GM18951 (cell line): Measurements from ENCODE around the gene OTUB1.
A peak's percentile ranks its signal among the peaks of the same experiment; 100 is the strongest.
"Not testable (repeated sequence)": the region's sequence is repeated elsewhere in the genome, so short reads cannot be mapped to it uniquely, and the experiment has no call there.

Experiments
- POLR2A ChIP-seq: IDR thresholded peaks from 4 replicates; pipeline ENCODE4 v1.6.1; 2011; ENCODE audit warnings: mild to moderate bottlenecking; ENCODE audit not compliant: insufficient read length, insufficient read depth; ENCODE audit errors: extremely low read depth
- in situ Hi-C: fragments of 300-500 bp; cut with MboI; formaldehyde crosslinking; loops from one replicate; pipeline ENCODE4 v1.12.0; 2022; ENCODE audit warnings: low sequenced_read_pairs, mixed read lengths, inconsistent platforms; ENCODE audit not compliant: unreplicated experiment

Gene OTUB1

DNA sequence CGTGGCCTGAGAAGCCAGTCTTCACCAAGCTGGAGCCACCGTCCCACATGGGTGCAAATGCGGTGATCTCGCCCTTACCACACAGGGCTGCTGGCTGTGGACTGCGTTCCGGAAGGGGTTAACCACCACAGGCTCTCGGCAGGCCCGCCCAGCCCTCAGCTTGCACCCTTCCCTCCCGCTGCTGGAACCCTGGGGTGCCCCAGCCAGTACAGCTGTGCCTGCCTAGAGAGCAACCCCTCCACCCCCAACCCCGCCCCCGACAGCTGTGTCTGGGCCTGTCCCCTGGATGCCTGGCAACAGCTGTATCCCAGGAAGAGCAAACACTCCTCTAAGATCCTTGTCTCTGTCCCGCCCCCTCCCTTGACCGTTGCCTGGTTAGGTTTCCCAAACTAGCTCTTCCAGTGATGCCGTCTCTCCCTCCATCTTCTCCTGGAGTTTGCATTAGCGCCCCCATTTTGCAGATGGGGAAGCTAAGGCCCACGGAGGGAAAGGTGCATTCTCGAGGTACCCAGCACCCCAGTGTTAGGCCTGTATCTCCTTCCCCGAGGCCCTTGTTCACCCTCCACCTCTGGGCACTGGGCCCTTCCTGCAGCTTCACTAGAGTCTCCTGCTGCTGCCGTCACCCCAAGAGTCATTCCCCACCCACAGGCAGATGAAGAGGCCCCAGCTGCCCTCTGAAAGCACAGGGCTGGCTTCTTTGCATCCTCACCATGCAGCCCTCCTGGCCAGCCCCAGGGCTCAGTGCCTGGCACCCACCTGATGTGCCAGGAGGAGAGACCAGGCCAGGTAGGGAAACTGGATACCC is 24.4 kb upstream of the OTUB1 start:
- in situ Hi-C loops = no loop called here
- TF ChIP-seq POLR2A = no peak

DNA sequence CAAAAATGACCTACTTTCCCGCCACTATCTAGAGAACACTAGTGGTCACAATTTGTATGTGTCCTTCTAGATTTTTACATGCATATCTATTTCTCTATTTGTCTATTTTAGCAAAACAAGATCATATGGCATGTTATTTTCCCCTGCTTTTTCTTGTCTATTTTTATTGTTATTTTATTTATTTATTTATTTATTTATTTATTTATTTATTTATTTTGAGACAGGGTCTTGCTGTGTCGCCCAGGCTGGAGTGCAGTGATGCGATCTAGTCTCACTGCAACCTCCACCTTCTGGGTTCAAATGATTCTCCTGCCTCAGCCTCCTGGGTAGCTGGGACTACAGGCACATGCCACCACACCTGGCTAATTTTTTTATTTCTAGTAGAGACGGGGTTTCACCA is 22.3 kb upstream of the OTUB1 start:
- in situ Hi-C loops = not testable (repeated sequence)

DNA sequence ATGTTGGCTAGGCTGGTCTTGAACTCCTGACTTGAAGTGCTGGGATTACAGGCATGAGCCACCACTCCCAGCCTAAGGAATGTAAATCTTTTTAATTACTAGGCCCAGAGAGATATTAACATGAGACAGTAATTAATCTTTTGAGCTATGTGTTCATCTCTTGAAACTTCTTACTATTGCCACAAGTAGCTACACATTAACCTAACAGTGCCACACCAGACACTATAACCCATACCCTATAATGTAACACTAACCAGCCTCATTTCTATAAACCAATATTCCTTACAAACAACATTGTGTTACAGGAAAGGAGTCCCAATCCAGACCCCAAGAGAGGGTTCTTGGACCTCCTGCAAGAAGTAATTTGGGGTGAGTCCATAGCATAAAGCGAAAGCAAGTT is 19.8 kb upstream of the OTUB1 start:
- in situ Hi-C loops = no loop called here

DNA sequence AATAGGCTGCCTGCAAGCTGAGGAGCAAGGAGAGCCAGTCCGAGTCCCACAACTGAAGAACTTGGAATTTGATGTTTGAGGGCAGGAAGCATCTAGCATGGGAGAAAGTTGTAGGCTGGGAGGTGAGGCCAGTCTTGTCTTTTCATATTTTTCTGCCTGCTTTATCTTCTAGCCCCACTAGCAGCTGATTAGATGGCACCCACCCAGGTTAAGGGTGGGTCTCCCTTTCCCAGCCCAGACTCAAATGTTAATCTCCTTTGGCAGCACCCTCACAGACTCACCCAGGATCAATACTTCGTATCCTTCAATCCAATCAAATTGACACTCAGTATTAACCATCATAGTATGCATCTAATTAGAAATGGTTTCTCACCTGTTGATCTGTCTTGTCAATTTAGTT is 16.8 kb upstream of the OTUB1 start:
- TF ChIP-seq POLR2A = no peak
- in situ Hi-C loops = no loop called here

More for the DNA sequence above, 19.8 kb upstream of the OTUB1 start:
- TF ChIP-seq POLR2A = no peak

DNA sequence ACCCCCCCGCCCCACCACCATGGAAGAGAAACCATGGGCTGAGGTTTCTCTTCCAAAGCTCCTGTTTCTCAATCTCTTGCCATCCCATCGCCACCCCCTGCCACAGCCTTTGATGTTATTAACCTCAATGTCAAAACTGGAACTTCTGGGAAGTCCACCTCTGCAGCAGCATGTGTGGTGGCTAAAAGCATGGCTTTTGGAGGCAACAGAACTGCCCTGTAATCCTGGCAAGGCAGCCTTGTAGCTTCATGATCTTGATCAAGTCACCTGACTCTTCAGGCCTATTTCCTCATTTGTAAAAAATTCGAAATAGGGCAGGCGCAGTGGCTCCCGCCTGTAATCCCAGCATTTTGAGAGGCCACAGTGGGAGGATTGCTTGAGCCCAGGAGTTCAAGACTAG is 15.3 kb upstream of the OTUB1 start:
- TF ChIP-seq POLR2A = no peak
- in situ Hi-C loops = no loop called here

DNA sequence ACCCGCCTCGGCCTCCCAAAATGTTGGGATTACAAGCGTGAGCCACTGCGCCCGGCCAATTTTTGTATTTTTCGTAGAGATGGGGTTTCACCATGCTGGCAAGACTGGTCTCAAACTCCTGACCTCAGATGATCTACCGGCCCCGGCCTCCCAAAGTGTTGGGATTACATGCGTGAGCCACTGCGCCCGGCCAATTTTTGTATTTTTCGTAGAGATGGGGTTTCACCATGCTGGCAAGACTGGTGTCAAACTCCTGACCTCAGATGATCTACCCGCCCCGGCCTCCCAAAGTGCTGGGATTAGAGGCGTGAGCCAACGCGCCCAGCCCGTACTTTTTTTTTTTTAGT is 12.4 kb upstream of the OTUB1 start:
- in situ Hi-C loops = not testable (repeated sequence)

DNA sequence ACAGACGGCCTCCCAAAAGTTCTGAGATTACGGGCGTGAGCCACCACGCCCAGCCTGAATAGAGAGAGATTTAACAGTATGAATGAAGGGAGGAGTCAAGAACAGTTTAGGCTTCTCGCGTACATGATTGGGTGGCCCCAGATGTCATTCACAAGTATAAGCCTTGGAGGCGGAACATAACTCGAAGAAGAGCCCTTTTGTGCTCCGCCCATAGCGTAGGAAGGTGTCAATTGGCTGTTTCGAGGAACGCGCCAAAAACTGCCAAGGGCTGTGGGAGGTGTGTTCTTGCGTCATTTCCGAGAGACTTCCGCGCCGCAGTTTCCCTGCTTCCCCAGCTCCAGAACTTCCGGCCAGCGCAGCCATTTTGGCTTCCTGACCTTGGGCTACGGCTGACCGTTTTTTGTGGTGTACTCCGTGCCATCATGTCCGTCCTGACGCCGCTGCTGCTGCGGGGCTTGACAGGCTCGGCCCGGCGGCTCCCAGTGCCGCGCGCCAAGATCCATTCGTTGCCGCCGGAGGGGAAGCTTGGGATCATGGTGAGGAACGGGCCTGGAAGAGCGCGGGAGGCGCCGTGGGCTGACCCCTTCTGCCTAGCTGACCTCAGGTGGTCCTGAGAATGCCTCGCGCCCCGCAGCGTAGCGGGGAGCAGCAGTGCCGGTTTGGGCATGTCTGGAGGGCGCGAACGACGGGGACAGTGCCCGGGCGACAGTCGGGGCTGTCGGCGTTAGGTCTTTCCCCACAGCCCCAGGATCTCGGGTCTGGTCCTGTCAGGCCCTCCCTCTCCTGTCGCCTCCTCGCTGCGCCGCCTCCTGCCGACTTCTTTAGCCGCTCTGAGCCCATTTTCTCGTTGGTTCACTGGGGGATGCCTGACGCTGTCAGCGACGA is 11.7 kb upstream of the OTUB1 start, which contains the start of gene COX8A:
TSS of gene COX8A (plus strand) at position 362 of the 885 bp plus-strand sequence. CDS start at position 423, 61 bp downstream.
- in situ Hi-C loops = no loop called here

DNA sequence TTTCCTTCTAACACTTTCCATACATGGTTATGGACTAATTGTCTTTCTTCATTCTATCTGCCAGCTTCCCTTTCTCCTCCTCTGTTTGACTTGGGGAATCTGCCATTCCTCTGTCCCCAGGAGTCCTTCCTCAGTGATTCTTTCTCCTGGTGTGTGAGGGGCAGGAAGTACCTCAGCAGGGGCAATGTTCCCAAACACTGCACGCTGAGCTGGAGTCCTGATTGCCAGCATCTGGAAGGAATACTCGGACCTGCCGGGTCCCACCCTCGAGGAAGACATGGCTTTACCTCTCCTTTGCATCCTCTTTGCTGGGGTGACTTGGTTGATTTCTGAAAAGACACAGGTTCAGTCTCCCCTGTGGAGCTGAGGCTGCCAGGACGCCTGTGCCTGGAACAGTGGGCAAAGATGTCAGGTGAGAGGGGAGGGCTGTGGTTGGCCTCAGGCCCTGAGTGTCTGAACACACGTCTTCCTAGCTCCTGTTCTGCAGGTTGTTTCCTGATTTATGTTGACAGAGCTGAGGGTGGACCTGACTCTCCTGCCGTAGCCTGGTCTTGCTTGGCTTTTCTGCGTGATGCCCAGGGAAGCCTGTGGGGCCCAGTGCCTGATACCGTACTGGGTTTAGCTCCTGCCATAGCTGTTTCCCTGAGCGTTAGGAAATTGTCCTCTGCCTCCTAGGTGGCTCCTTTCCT is 7.5 kb upstream of the OTUB1 start:
- TF ChIP-seq POLR2A = no peak
- in situ Hi-C loops = no loop called here

More for the DNA sequence above, 11.7 kb upstream of the OTUB1 start, which contains the start of gene COX8A:
- TF ChIP-seq POLR2A = peak; percentile 86

DNA sequence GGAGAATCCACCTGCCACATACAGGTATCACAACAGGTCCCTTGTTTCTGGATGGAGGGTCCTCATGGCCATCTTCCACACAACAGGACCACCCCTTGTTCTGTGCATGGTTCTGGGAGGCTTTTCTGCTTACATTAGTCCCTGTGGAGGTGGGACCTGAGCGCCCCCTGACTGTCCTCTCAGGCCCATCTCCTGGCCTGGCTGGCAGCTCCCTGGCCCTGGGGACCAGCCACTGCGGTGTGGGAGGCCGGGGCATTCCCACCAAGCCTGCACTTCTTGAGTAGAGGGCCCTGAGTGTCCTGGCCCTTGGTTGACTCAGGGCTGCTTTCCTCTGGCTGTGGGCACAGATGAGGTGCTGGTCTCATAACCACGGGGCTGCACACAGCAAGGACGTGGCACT is 6.8 kb upstream of the OTUB1 start:
- in situ Hi-C loops = no loop called here
- TF ChIP-seq POLR2A = no peak

DNA sequence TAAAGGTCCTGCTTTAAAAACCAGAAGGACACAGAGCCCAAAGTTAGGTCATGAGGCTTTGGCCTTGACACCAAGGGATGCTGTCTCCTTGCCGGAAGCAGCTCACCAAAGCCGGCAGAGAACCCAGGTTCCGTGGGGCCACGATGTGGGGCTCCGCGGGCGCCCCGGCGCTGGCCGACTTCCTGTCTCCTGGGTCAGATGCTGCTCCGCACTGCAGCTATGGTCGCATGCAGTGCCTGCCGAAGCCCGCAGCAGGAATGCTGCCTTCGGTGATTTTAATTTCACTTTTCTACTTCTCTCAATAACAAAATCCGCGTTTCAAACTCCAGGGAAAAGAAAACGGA is 454 bp upstream of the OTUB1 start:
- in situ Hi-C loops = no loop called here
- no peak for TF ChIP-seq POLR2A

DNA sequence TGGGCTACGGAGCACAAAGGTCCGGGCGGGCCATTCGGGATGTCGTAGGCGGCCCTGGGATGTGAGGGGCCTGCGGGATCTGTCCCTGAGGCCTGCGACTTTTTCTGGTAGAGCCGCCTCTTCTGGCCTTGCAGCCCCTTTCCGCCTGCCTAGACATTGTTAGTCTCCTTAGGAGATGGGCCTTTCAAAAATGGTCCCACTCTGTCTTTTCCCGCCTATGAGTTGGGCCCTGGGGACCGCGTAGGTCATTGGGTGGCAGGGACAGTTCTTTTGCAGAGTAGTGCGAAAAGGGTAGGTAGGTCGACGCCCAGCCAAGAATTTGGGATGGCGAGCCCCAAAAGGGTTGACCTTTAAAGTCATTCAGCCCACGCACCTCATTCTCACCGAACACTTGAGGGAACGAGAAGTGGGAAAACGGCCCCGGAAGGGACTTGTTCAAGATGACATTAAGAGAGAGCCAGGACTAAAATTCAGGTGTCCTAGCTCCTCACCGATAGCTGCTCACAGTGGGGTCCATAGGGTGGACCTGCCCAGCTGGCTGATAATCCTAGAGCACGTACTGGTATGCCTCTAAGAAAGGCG is 785 bp downstream of the OTUB1 start:
- TF ChIP-seq POLR2A = no peak
- in situ Hi-C loops = no loop called here

DNA sequence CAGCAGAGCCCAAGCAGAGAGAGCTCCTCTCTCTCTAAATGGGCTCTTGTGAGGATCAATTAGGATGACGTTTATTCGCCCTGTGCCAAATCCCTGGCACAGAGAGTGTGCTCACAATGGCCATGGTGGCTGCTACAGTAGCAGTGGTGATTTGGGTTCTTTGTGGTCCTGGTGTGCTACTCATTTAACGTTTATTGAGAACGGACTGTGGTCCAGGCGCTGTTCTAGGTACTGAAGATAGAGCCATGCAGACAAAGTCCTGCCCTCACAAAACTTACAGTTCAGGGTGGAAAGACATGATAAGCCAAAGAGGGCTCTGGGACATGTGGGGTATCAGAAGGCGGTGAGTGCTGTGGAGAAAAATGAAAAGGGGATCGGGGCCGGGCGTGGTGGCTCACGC is 5.3 kb downstream of the OTUB1 start:
- no peak for TF ChIP-seq POLR2A
- in situ Hi-C loops = no loop called here

DNA sequence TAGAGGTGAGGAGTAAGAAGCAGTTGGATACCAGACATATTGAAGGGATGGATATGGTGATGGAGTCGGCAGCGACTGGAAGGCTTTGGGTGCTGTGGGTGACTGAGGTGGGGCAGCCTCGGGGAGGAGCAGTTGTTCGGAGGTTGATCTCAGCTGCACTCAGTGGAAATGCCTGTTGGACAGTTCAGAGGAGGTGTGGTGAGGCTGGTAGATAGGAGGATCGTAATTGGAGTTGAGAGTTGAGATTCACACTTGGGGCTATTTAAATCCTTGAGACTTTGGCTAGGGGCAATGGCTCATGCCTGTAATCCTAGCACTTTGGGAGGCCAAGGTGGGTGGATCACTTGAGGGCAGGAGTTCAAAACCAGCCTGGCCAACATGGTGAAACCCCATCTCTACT is 6.9 kb downstream of the OTUB1 start:
- in situ Hi-C loops = no loop called here
- TF ChIP-seq POLR2A = no peak
